ENCODE data around the gene SDR39U1. TPM values are rescaled to one million over a fixed set of nuclear protein-coding genes. Genes with fewer than 3 reads are reported as not detected.

SDR39U1 gene
- total and polyA plus RNA-seq, 8 donors = 10.8 to 71.2 (median 42.1) TPM

DNA sequence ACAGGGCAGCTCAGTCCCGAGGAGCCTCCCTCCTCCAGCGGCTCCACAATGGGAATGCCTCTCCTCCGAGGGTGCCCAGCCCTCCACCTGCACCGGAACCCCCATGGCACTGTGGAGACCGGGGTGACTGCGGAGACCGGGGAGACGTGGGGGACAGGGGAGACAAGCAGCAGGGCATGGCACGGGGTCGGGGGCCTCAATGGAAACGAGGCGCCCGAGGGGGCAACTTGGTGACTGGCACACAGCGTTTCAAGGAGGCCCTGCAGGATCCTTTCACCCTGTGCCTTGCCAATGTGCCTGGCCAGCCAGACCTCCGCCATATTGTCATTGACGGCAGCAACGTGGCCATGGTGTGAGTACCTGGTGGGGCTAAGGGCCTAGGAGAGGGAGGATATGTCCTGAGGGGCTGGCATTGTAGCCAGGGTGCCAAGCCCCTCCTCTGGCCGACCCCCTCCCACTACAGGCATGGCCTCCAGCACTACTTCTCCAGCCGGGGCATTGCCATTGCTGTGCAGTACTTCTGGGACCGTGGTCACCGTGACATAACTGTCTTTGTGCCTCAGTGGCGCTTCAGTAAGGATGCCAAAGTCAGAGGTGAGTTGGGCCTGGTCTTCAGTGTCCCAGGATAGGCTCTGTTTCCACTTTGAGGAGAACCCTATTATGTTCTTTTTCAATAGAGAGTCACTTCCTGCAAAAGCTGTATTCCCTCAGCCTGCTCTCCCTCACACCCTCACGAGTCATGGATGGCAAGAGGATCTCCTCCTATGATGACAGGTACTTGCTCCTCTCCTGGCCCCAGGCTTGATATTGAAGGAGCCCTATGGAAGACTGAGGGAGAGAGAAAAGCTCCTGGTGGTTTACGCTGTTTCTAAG is 10.1 kb downstream of the SDR39U1 start:
- H3K27ac ChIP-seq = peak overlapping the region in 4 of 5 donors; percentile 97 to 99 (median 98)
- DNase-seq = peak in 1 of 2 donors; percentile 3
- 79 to 87% (median 81%) methylated on average over 15 to 24 of the region's 24 CpGs for WGBS, 5 donors
- TF ChIP-seq POLR2A (IDR thresholded peaks at IDR 0.05) (no peak), EP300 (IDR thresholded peaks at IDR 0.05) (no peak), POLR2AphosphoS5 (IDR thresholded peaks at IDR 0.05) (no peak)
- TF ChIP-seq, protein P1, sequence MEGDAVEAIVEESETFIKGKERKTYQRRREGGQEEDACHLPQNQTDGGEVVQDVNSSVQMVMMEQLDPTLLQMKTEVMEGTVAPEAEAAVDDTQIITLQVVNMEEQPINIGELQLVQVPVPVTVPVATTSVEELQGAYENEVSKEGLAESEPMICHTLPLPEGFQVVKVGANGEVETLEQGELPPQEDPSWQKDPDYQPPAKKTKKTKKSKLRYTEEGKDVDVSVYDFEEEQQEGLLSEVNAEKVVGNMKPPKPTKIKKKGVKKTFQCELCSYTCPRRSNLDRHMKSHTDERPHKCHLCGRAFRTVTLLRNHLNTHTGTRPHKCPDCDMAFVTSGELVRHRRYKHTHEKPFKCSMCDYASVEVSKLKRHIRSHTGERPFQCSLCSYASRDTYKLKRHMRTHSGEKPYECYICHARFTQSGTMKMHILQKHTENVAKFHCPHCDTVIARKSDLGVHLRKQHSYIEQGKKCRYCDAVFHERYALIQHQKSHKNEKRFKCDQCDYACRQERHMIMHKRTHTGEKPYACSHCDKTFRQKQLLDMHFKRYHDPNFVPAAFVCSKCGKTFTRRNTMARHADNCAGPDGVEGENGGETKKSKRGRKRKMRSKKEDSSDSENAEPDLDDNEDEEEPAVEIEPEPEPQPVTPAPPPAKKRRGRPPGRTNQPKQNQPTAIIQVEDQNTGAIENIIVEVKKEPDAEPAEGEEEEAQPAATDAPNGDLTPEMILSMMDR (IDR thresholded peaks at IDR 0.05) = no peak
- H3K27me3 ChIP-seq = no peaks in the 10 kb centered on the region
- peaks cover 30 to 62% (median 55%) of the 10 kb centered on the region in 4 donors for H3K36me3 ChIP-seq
- H3K4me3 ChIP-seq = peak overlapping the region in 3 of 4 donors; percentile 74 to 81 (median 77)
- intact Hi-C loops (cut with DNase I; ENCODE audit: low total_unique reads) = loop anchor here (5.0 kb wide), 1 partner anchor 100 kb away; no protein-coding TSS in a partner anchor
- H3K9me3 ChIP-seq = no peaks in the 10 kb centered on the region
- H3K4me1 ChIP-seq = peaks cover 53 to 85% (median 82%) of the 10 kb centered on the region in 4 donors

DNA sequence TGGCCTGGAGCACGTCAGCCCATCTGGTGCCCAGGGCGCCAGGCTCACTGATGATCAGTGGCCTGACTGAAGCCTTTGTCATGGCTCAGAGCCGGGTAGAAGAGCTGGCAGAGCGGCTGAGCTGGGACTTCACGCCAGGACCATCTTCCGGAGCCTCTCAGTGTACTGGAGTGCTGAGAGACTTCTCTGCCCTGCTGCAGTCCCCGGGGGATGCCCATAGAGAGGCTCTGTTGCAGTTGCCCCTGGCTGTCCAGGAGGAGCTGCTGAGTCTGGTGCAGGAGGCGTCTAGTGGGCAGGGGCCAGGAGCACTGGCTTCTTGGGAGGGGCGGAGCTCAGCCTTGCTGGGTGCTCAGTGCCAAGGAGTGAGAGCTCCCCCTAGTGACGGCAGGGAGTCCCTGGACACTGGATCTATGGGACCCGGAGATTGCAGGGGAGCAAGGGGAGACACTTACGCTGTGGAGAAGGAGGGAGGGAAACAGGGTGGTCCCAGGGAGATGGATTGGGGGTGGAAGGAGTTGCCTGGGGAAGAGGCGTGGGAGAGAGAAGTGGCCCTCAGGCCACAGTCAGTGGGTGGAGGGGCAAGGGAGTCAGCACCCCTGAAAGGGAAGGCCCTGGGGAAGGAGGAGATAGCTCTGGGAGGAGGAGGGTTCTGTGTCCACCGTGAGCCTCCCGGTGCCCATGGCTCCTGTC is 10.9 kb downstream of the SDR39U1 start:
- Histone ChIP-seq H3K4me3 (peak overlapping the region; percentile 69 to 81 (median 76)), H3K9me3 (no peaks in the 10 kb centered on the region), H3K36me3 (peaks cover 23 to 54% (median 47%) of the 10 kb centered on the region in 4 donors), H3K27me3 (no peaks in the 10 kb centered on the region), H3K4me1 (peaks cover 51 to 85% (median 81%) of the 10 kb centered on the region in 4 donors), H3K27ac (peak overlapping the region; percentile 43 to 99 (median 98))
- intact Hi-C loops (cut with DNase I; ENCODE audit: low total_unique reads) = loop anchor here (5.0 kb wide), 1 partner anchor 99 kb away; no protein-coding TSS in a partner anchor
- DNase-seq = peak; percentile 93 to 96
- TF ChIP-seq EP300 (IDR thresholded peaks at IDR 0.05) (no peak), POLR2A (IDR thresholded peaks at IDR 0.05) (no peak), POLR2AphosphoS5 (IDR thresholded peaks at IDR 0.05) (peak in 2 of 3 donors; percentile 35 to 85)
- TF ChIP-seq, protein P1 (IDR thresholded peaks at IDR 0.05) = peak in 5 of 7 experiments; percentile 82 to 98 (median 94)
- 29 to 35% (median 32%) methylated on average over 11 to 15 of the region's 15 CpGs for WGBS, 5 donors

DNA sequence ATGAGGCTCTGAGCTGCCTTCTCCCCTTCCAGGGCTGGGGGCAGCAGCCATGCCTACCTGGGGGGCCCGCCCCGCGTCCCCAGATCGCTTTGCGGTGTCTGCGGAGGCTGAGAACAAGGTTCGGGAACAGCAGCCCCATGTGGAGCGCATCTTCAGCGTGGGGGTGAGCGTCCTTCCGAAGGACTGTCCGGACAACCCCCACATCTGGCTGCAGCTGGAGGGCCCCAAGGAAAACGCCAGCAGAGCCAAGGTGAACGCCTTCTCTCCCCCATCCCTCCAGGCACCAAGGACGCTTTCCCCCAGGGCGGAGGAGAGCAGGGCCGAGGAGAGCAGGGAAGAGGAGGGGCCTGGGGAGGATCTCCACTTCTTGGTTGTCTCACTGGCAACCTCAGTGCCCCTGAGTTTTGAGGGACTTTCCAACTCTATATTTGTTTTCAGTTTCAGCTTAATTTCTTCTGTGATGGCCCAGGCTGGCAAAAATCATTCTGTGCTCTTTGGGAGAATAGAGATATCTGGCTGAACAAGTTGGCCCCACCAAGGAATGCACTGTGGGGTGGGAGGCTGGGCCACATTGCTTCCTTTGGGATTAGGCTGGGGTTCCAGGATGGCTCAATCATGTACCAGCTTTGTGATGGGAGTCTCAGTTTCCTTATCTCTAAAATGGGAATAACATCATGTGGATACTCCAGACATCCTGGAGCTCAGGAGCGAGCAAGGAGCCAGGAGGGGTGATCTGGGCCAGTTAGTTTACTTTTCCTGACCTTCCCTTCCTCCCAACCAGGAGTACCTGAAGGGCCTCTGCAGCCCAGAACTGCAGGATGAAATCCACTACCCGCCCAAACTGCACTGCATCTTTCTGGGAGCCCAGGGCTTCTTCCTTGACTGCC is 11.7 kb downstream of the SDR39U1 start:
- H3K4me1 ChIP-seq = peaks cover 55 to 86% (median 79%) of the 10 kb centered on the region in 4 donors
- WGBS, 5 donors = 4 to 11% (median 8%) methylated on average over 11 to 19 of the region's 19 CpGs
- H3K27me3 ChIP-seq = no peaks in the 10 kb centered on the region
- DNase-seq = peak; percentile 27 to 82
- peak overlapping the region; percentile 97 to 99 (median 98) for H3K27ac ChIP-seq
- no peaks in the 10 kb centered on the region for H3K9me3 ChIP-seq
- intact Hi-C loops (cut with DNase I; ENCODE audit: low total_unique reads) = loop anchor here (5.0 kb wide), 1 partner anchor 99 kb away; no protein-coding TSS in a partner anchor
- H3K4me3 ChIP-seq = peak overlapping the region; percentile 69 to 81 (median 76)
- TF ChIP-seq, protein P1 (IDR thresholded peaks at IDR 0.05) = no peak
- TF ChIP-seq POLR2AphosphoS5 (IDR thresholded peaks at IDR 0.05) = no peak
- no peak for TF ChIP-seq EP300 (IDR thresholded peaks at IDR 0.05)
- no peak for TF ChIP-seq POLR2A (IDR thresholded peaks at IDR 0.05)
- peaks cover 23 to 47% (median 40%) of the 10 kb centered on the region in 4 donors for H3K36me3 ChIP-seq
